Pancreas (tissue), 10 donors: Measurements from ENCODE around the gene TSC1. TPM values are rescaled to one million over a fixed set of nuclear protein-coding genes. Genes with fewer than 3 reads are reported as not detected.
"Not testable (repeated sequence)": the region's sequence is repeated elsewhere in the genome, so short reads cannot be mapped to it uniquely, and the experiment has no call there.

Source experiments
- ATAC-seq, 4 donors: fragments of 200-7000 bp; cut with Tn5 transposase; one replicate each; pipeline versions ENCODE4 v1.8.0 to v1.9.1; 2020; ENCODE audit warnings: mild to moderate bottlenecking in 4 of 4, moderate library complexity in 4 of 4
- DNase-seq, 6 donors: peaks; one replicate each; pipeline ENCODE4 v3.0.0-alpha.2; 2020
- FAIRE-seq: peaks from 2 replicates; lab custom pipeline; 2012; peaks lifted over from hg19 to GRCh38; lab: Jason Lieb, UNC
- H3K27ac ChIP-seq, 4 donors: fragments of 200-600 bp; sonication (generic); 1 replicate in 3 of 4; 2 replicates in 1 of 4; pipeline versions ENCODE4 v1.5.0 to v1.8.0; 2020
- H3K27me3 ChIP-seq, 4 donors: fragments of 200-600 bp; one replicate each; pipeline ENCODE4 v1.8.0; 2021
- H3K36me3 ChIP-seq, 3 donors: fragments of 200-600 bp; sonication (generic) in 1 of 3; one replicate each; pipeline versions ENCODE4 v1.5.0 to v1.8.0; 2020 to 2021
- H3K4me1 ChIP-seq, 3 donors: fragments of 200-600 bp; one replicate each; pipeline ENCODE4 v1.8.0; 2021
- H3K4me3 ChIP-seq, 4 donors: fragments of 200-600 bp; sonication (generic) in 2 of 4; one replicate each; pipeline versions ENCODE4 v1.5.0 to v1.8.0; 2020 to 2021
- H3K9me3 ChIP-seq, 4 donors: fragments of 200-600 bp; one replicate each; pipeline ENCODE4 v1.8.0; 2021
- WGBS, 2 donors: extraction: QIAGEN DNeasy Blood & Tissue Kit; methylation state at CpG; one replicate each; pipeline ENCODE4 v1.1.7; 2013; 5-methylcytosine and 5-hydroxymethylcytosine counted together
- intact Hi-C, 3 donors: fragments of 100-400 bp; cut with DNase I; formaldehyde crosslinking; loops; one replicate each; pipeline versions ENCODE4 v1.11.1 to v1.14.2; 2022
- polyA plus RNA-seq, 2 donors: library from polyadenylated mRNA; stranded (reverse); fragments of 200-250 nt; gene quantifications; one replicate each; pipeline ENCODE4 v1.2.3, GENCODE V29; 2013
- total RNA-seq, 6 donors: library from RNA; stranded (reverse); fragmentation: NEBNext Ultra II Directional in 4 of 6; extraction: Animal tissue kit (Norgen Biotek cat#: 25700) in 4 of 6; gene quantifications; one replicate each; pipeline versions ENCODE4 v1.2.1 to v1.2.4, GENCODE V29; 2021 to 2023
- TF ChIP-seq, protein P1 (sequence below), 4 donors: fragments of 200-600 bp; sonication (generic) in 3 of 4; IDR thresholded peaks; one replicate each; pipeline versions ENCODE4 v1.5.0 to v1.8.0; 2021; ENCODE audit warnings: antibody characterized with exemption in 4 of 4
- donor health status: healthy with polysubstance abuse.
- donor health status: DM: no; HTN: no; CAD: no; lungs with moderate emphysema.
- donor health status: DM: no; HTN: no; CAD: no.
- donor health status: control.
- donor health status: control.
- donor health status: Bipolar disorder and iron deficiency.
- donor health status: DM: yes; HTN: yes; CAD: no.
- donor health status: DM: no; HTN: no; CAD: no.
- donor health status: DM: no; HTN: no; CAD: no.
- donor health status: DM: yes; HTN: yes; CAD: no.

Gene TSC1
- total and polyA plus RNA-seq, 8 donors = 17.1 to 34.5 (median 20.0) TPM

DNA sequence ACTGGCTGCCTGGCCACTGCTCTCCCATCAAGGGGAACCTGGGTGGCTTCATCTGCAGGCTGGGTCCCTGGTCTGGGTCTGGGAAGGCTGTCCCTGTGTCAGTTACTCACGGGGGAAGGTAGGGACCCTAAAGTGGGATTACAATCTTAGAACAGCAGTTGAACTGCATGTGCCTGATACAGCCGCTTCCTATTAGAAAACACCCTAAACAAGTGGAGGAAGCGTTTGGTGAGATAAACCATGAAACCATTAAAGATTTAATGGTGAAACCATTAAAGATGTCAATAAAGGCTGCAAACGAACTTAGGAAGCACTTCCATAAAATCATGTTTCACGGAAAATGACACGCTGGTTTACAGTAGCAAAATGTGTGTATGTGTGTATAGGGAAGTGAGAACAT lies 31.5 kb upstream of the TSC1 start:
- H3K27ac ChIP-seq = no peak overlapping the region

DNA sequence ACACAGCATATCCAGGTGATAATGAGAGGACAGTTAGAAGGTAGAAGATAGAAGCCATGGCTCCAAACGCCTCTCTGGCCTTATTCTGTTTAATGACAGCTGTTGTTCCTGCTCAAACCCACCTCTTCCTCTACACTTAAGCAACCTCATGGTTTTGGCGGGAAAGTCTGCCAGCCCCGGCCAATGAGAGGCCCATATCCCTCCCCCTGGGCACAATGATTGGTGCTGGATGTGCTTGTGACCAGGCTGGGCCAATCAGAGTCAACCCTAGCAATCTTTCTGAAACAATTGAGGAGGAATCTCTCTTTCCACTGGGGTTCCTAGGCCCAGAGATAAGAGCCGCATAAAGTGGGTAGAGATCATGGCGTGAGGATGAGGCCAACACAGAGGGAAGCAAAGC lies 29.3 kb upstream of the TSC1 start:
- TF ChIP-seq, protein P1, sequence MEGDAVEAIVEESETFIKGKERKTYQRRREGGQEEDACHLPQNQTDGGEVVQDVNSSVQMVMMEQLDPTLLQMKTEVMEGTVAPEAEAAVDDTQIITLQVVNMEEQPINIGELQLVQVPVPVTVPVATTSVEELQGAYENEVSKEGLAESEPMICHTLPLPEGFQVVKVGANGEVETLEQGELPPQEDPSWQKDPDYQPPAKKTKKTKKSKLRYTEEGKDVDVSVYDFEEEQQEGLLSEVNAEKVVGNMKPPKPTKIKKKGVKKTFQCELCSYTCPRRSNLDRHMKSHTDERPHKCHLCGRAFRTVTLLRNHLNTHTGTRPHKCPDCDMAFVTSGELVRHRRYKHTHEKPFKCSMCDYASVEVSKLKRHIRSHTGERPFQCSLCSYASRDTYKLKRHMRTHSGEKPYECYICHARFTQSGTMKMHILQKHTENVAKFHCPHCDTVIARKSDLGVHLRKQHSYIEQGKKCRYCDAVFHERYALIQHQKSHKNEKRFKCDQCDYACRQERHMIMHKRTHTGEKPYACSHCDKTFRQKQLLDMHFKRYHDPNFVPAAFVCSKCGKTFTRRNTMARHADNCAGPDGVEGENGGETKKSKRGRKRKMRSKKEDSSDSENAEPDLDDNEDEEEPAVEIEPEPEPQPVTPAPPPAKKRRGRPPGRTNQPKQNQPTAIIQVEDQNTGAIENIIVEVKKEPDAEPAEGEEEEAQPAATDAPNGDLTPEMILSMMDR (IDR thresholded peaks at IDR 0.05) = no peak
- 76 to 97% methylated on average over 5 of the region's 5 CpGs for whole genome bisulfite sequencing, 2 donors
- no peak for DNase-seq
- no peaks in the 10 kb centered on the region for H3K4me1 ChIP-seq
- FAIRE-seq = no peak
- H3K36me3 ChIP-seq = no peaks in the 10 kb centered on the region
- no peak overlapping the region for H3K27ac ChIP-seq
- no peak for ATAC-seq
- H3K4me3 ChIP-seq = no peak overlapping the region
- H3K9me3 ChIP-seq = no peaks in the 10 kb centered on the region
- no peaks in the 10 kb centered on the region for H3K27me3 ChIP-seq
- intact Hi-C loops = no loop called here

More for the DNA sequence above, 31.5 kb upstream of the TSC1 start:
- intact Hi-C loops = no loop called here
- Histone ChIP-seq H3K9me3 (no peaks in the 10 kb centered on the region), H3K27me3 (no peaks in the 10 kb centered on the region), H3K36me3 (no peaks in the 10 kb centered on the region), H3K4me3 (no peak overlapping the region), H3K4me1 (no peaks in the 10 kb centered on the region)
- ATAC-seq = no peak
- TF ChIP-seq, protein P1 (IDR thresholded peaks at IDR 0.05) = no peak
- WGBS, 2 donors = 58 to 69% methylated on average over 6 of the region's 6 CpGs
- DNase-seq = no peak
- no peak for FAIRE-seq

- WGBS, 2 donors = 51 to 57% methylated on average over 18 of the region's 18 CpGs
- ATAC-seq (no peak), DNase-seq (no peak), FAIRE-seq (no peak)
- Histone ChIP-seq H3K27ac (no peak overlapping the region), H3K36me3 (no peaks in the 10 kb centered on the region), H3K4me3 (peak overlapping the region in 1 of 4 donors; percentile 25), H3K9me3 (no peaks in the 10 kb centered on the region), H3K27me3 (no peaks in the 10 kb centered on the region), H3K4me1 (no peaks in the 10 kb centered on the region)
- TF ChIP-seq, protein P1 (IDR thresholded peaks at IDR 0.05) = no peak
- intact Hi-C loops = no loop called here
Measured at GRCh38 chr9:132973166-132973565, 28.8 kb upstream of the TSC1 start.

GRCh38 chr9:132970324-132971062 lies 26.1 kb upstream of the TSC1 start:
- Histone ChIP-seq H3K9me3 (no peaks in the 10 kb centered on the region), H3K36me3 (no peaks in the 10 kb centered on the region), H3K4me1 (no peaks in the 10 kb centered on the region), H3K27ac (no peak overlapping the region), H3K27me3 (no peaks in the 10 kb centered on the region), H3K4me3 (no peak overlapping the region)
- TF ChIP-seq, protein P1 (IDR thresholded peaks at IDR 0.05) = no peak
- no peak for DNase-seq
- intact Hi-C loops = no loop called here
- no peak for FAIRE-seq
- 74 to 76% methylated on average over 16 of the region's 16 CpGs for WGBS, 2 donors
- peak; percentile 41 to 70 (median 60) for ATAC-seq

DNA sequence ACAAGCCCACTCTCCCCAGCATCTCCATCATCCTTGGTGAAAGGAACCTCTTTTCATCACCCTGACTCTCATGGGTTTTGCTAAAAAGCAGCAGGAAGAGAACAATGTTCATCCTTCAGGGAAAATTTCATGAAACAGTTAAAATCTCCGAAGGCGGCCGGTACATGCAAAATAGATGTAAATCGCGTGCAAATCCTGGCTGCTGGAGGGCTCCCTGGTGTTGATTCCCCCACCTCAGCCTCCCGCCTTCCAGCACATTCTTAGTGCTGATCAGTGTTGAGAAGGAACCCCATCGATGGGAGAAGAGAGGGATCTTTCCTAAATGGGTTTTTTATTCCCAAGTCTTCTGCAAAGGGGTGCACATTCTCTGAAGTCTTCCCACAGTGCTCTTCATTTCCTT lies 25.4 kb upstream of the TSC1 start:
- H3K9me3 ChIP-seq = no peaks in the 10 kb centered on the region
- no peak overlapping the region for H3K27ac ChIP-seq
- H3K4me3 ChIP-seq = no peak overlapping the region
- no peaks in the 10 kb centered on the region for H3K36me3 ChIP-seq
- WGBS, 2 donors = 59 to 66% methylated on average over 7 of the region's 7 CpGs
- TF ChIP-seq, protein P1 (IDR thresholded peaks at IDR 0.05) = no peak
- no peak for DNase-seq
- no peaks in the 10 kb centered on the region for H3K27me3 ChIP-seq
- H3K4me1 ChIP-seq = no peaks in the 10 kb centered on the region
- ATAC-seq = no peak
- FAIRE-seq = no peak
- intact Hi-C loops = no loop called here

DNA sequence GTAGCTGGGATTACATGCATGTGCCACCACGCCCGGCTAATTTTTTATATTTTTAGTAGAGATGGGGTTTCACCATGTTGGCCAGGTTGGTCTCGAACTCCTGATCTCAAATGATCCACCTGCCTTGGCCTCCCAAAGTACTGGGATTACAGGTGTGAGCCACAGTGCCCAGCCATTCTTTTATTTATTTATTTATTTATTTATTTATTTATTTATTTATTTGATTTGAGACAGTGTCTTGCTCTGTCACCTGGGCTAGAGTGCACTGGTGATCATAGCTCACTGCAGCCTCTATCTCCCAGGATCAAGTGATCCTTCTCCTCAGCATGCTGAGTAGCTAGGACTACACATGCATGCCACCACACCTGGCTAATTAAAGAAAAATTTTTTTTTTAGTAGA lies 23.5 kb upstream of the TSC1 start:
- H3K27ac ChIP-seq, FAIRE-seq, H3K9me3 ChIP-seq, H3K27me3 ChIP-seq, DNase-seq, ATAC-seq, H3K36me3 ChIP-seq, H3K4me1 ChIP-seq, intact Hi-C loops, H3K4me3 ChIP-seq: not testable (repeated sequence)
- 83 to 93% methylated on average over 3 of the region's 3 CpGs for WGBS, 2 donors
